ENCODE measurements around the gene RYR2. TPM values are rescaled to one million over a fixed set of nuclear protein-coding genes. Genes with fewer than 3 reads are reported as not detected.

Gene RYR2
- total RNA-seq, 1 donor from 2014 or later, result 5.4 TPM

GRCh38 chr1:237763751-237764150, 721.8 kb downstream of the RYR2 start:
- Mint-ChIP-seq H3K27me3 (ENCODE audit: unreplicated experiment) (no peaks in the 10 kb centered on the region), H3K36me3 (ENCODE audit: low read depth, unreplicated experiment) (no peaks in the 10 kb centered on the region), H3K4me1 (ENCODE audit: unreplicated experiment) (no peaks in the 10 kb centered on the region), H3K9me3 (ENCODE audit: unreplicated experiment) (no peaks in the 10 kb centered on the region), H3K27ac (ENCODE audit: unreplicated experiment) (no peak overlapping the region), H3K4me3 (ENCODE audit: unreplicated experiment) (no peak overlapping the region)
- DNase-seq (ENCODE audit: low spot score), result no peak
- no peak for TF ChIP-seq CTCF (IDR thresholded peaks at IDR 0.05; ENCODE audit: unreplicated experiment)

GRCh38 chr1:237769916-237770315, 727.9 kb downstream of the RYR2 start:
- no peaks in the 10 kb centered on the region for H3K4me1 Mint-ChIP-seq (ENCODE audit: unreplicated experiment)
- no peaks in the 10 kb centered on the region for H3K9me3 Mint-ChIP-seq (ENCODE audit: unreplicated experiment)
- H3K4me3 Mint-ChIP-seq (ENCODE audit: unreplicated experiment), result no peak overlapping the region
- TF ChIP-seq CTCF (IDR thresholded peaks at IDR 0.05; ENCODE audit: unreplicated experiment), result no peak
- DNase-seq (ENCODE audit: low spot score), result no peak
- no peak overlapping the region for H3K27ac Mint-ChIP-seq (ENCODE audit: unreplicated experiment)
- H3K36me3 Mint-ChIP-seq (ENCODE audit: low read depth, unreplicated experiment), result no peaks in the 10 kb centered on the region
- H3K27me3 Mint-ChIP-seq (ENCODE audit: unreplicated experiment), result no peaks in the 10 kb centered on the region

DNA sequence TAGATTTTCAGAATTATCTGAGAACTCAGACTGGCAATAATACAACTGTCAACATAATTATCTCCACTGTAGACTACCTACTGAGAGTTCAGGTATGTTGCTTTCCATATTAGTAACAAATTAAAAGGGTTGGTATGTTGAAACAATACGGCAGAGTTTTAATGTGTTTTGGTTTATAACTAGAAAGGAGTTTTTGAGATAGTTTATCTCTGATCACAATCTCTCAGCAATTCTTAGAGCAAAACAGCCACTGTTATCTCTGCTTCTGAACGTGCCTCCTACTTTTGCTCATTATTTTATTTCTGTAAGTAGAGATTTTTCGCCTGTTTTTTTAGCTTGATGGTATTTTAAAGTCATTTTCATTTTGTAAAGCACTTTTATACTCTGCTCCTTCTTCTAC, 730.0 kb downstream of the RYR2 start:
- Mint-ChIP-seq H3K27me3 (ENCODE audit: unreplicated experiment) (no peaks in the 10 kb centered on the region), H3K4me3 (ENCODE audit: unreplicated experiment) (no peak overlapping the region), H3K4me1 (ENCODE audit: unreplicated experiment) (no peaks in the 10 kb centered on the region), H3K27ac (ENCODE audit: unreplicated experiment) (no peak overlapping the region), H3K36me3 (ENCODE audit: low read depth, unreplicated experiment) (no peaks in the 10 kb centered on the region), H3K9me3 (ENCODE audit: unreplicated experiment) (no peaks in the 10 kb centered on the region)
- TF ChIP-seq CTCF (IDR thresholded peaks at IDR 0.05; ENCODE audit: unreplicated experiment), result no peak
- no peak for DNase-seq (ENCODE audit: low spot score)

DNA sequence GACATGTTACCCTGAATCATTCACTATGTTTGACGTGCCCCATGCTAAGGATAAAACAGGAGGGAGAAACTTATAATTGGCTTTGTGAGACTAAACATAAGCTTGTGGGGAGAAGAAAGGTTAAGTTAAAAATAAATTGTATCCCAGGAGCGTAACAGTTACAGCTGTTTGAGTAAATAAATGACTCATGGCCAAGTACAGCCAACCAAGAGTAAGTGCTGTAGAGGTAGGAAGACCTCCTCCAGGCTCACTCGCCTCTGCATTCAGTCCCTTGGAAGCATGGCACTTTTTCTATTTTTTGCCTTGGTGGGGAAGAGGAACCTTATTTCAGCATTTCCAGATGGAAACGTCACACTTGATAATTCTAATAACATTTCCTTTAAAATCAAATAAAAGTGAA, 732.3 kb downstream of the RYR2 start:
- H3K4me3 Mint-ChIP-seq (ENCODE audit: unreplicated experiment), result no peak overlapping the region
- no peak for DNase-seq (ENCODE audit: low spot score)
- no peak overlapping the region for H3K27ac Mint-ChIP-seq (ENCODE audit: unreplicated experiment)
- TF ChIP-seq CTCF (IDR thresholded peaks at IDR 0.05; ENCODE audit: unreplicated experiment), result no peak
- H3K36me3 Mint-ChIP-seq (ENCODE audit: low read depth, unreplicated experiment), result no peaks in the 10 kb centered on the region
- no peaks in the 10 kb centered on the region for H3K27me3 Mint-ChIP-seq (ENCODE audit: unreplicated experiment)
- no peaks in the 10 kb centered on the region for H3K4me1 Mint-ChIP-seq (ENCODE audit: unreplicated experiment)
- H3K9me3 Mint-ChIP-seq (ENCODE audit: unreplicated experiment), result no peaks in the 10 kb centered on the region

DNA sequence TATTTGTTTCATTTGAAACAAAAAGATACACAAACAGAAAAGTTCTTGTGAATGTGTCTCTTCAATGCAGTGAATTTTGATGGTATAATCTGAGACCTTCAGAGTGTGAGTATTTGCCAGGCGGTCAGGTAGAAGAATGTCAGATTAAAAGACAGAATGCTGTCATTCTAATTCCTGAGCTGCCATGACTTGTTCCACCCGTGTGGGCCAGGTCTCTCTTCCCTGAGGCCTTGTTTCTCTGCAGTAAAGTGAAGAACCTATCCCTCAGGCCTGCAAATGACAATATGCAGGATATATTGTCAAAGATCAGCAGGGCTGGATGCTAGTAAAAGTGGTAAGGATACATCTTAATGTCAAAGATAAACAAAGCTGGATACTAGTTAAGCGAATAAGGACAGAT, 737.4 kb downstream of the RYR2 start:
- no peak overlapping the region for H3K4me3 Mint-ChIP-seq (ENCODE audit: unreplicated experiment)
- no peak for TF ChIP-seq CTCF (IDR thresholded peaks at IDR 0.05; ENCODE audit: unreplicated experiment)
- no peaks in the 10 kb centered on the region for H3K9me3 Mint-ChIP-seq (ENCODE audit: unreplicated experiment)
- DNase-seq (ENCODE audit: low spot score), result no peak
- no peaks in the 10 kb centered on the region for H3K4me1 Mint-ChIP-seq (ENCODE audit: unreplicated experiment)
- H3K36me3 Mint-ChIP-seq (ENCODE audit: low read depth, unreplicated experiment), result peaks cover 3% of the 10 kb centered on the region
- H3K27ac Mint-ChIP-seq (ENCODE audit: unreplicated experiment), result no peak overlapping the region
- H3K27me3 Mint-ChIP-seq (ENCODE audit: unreplicated experiment), result no peaks in the 10 kb centered on the region

Measured in endothelial cell (in vitro differentiated cells).